Omental fat pad (tissue), 4 donors: Measurements from ENCODE around the gene PCAT6. TPM values are rescaled to one million over a fixed set of nuclear protein-coding genes. Genes with fewer than 3 reads are reported as not detected.

Experiments used
- ATAC-seq: fragments of 150-250 bp; one replicate; pipeline ENCODE4 v1.9.1; 2016; ENCODE audit warnings: mild to moderate bottlenecking, moderate library complexity; ENCODE audit not compliant: low FRiP score
- DNase-seq: peaks from one replicate; pipeline ENCODE4 v3.0.0-alpha.2; 2019; ENCODE audit warnings: low spot score
- CTCF ChIP-seq, 3 donors: fragments of 450-650 bp; IDR thresholded peaks; one replicate each; pipeline ENCODE4 v1.5.1; 2016 to 2017; ENCODE audit warnings: antibody characterized with exemption in 3 of 3, mild to moderate bottlenecking in 3 of 3, moderate library complexity in 2 of 3
- small RNA-seq: library from RNA; depleted of rRNA; stranded (forward); fragments of <200 nt; gene quantifications from one replicate; pipeline ENCODE3, GENCODE V24; 2016
- total RNA-seq, 4 donors: library from RNA; depleted of rRNA; stranded (reverse); fragments of >200 nt; gene quantifications; one replicate each; pipeline ENCODE4 v1.1.0, GENCODE V29; 2016

Gene PCAT6
- total RNA-seq, 4 donors from 2014 or later: not detected

- ATAC-seq: no peak
- no peak for TF ChIP-seq CTCF (IDR thresholded peaks at IDR 0.05)
- no peak for DNase-seq
Measured at GRCh38 chr1:202858789-202859414, 48.1 kb downstream of the PCAT6 start.

GRCh38 chr1:202860744-202861419, 50.1 kb downstream of the PCAT6 start:
- TF ChIP-seq CTCF (IDR thresholded peaks at IDR 0.05): no peak
- DNase-seq (no peak), ATAC-seq (peak; percentile 38)

Small RNA genes lying within 50 kb of the gene (small RNA-seq; reads per million reads assigned to genes)
- gene AC098934.3: not detected

Other genes with a start within 250 kb of the PCAT6 start
- gene SYT2, start 100.5 kb upstream of the PCAT6 start, total RNA-seq: under 1 TPM in 1 of 4 donors, not detected in 3; 0.12 TPM
- 10 to 100 TPM; 40.8 to 69.7 (median 45.7) TPM for gene KDM5B, start 2.5 kb upstream of the PCAT6 start, total RNA-seq
- 1 to 10 TPM; 4.6 to 7.4 (median 5.3) TPM for gene RABIF, start 78.2 kb downstream of the PCAT6 start, total RNA-seq
- 10 to 100 TPM; 12.4 to 25.2 (median 20.8) TPM for gene KLHL12, start 116.3 kb downstream of the PCAT6 start, total RNA-seq
- 100 to 1,000 TPM in 1 of 4 donors, 10 to 100 TPM in 3; 79.0 to 117 (median 94.2) TPM for gene ADIPOR1, start 147.4 kb downstream of the PCAT6 start, total RNA-seq
- gene CYB5R1, start 156.3 kb downstream of the PCAT6 start, total RNA-seq: 10 to 100 TPM; 34.3 to 57.4 (median 41.6) TPM
- 10 to 100 TPM; 69.2 to 75.8 (median 72.8) TPM for gene TMEM183A, start 196.4 kb downstream of the PCAT6 start, total RNA-seq
- gene PPFIA4, start 215.5 kb downstream of the PCAT6 start, total RNA-seq: 1 to 10 TPM in 2 of 4 donors, under 1 TPM in 1, not detected in 1; 0.72 to 1.4 (median 1.2) TPM